ENCODE measurements around the gene TMEM150C. TPM values are rescaled to one million over a fixed set of nuclear protein-coding genes. Genes with fewer than 3 reads are reported as not detected.

TMEM150C gene
- total RNA-seq, 1 experiment from 2014 or later: 1.8 TPM

GRCh38 chr4:82604522-82604921 is 42.7 kb upstream of the TMEM150C start:
- TF ChIP-seq CTCF (IDR thresholded peaks at IDR 0.05) (no peak), TCF7L2 (IDR thresholded peaks at IDR 0.05; ENCODE audit: low read depth, low read length) (no peak), REST (IDR thresholded peaks at IDR 0.05; ENCODE audit: insufficient read depth in 1 of 2, low read depth in 2 of 2, low read length in 1 of 2) (no peak), POLR2AphosphoS5 (IDR thresholded peaks at IDR 0.05; ENCODE audit: low read depth, low read length) (no peak), SIN3A (IDR thresholded peaks at IDR 0.05; ENCODE audit: borderline replicate concordance, insufficient read depth, low read depth, low read length) (no peak)
- H3K4me1 ChIP-seq (ENCODE audit: control insufficient read depth, insufficient read depth, low read length): no peaks in the 10 kb centered on the region
- DNase-seq (ENCODE audit: low read depth, low spot score) (no peak), ATAC-seq (no peak)
- in situ Hi-C loops (cut with HindIII; ENCODE audit: low pct_unique_long_range_greater_than_20kb, low sequenced_read_pairs): no loop called here
- H3K9me3 ChIP-seq (ENCODE audit: control insufficient read depth, insufficient read depth, low read depth, low read length): no peaks in the 10 kb centered on the region
- ChIA-PET POLR2A (no interaction called here), CTCF (no interaction called here)
- intact Hi-C loops (cut with micrococcal nuclease; ENCODE audit: unreplicated experiment): no loop called here
- no peaks in the 10 kb centered on the region for H3K36me3 ChIP-seq (ENCODE audit: control insufficient read depth, insufficient read depth, low read length)
- H3K4me3 ChIP-seq (ENCODE audit: low read depth in 2 of 2, low read length in 2 of 2): no peak overlapping the region
- 0 out of 2 replicates have a peak, but pooled peaks cover 3% of the 10 kb centered on the region for H3K27me3 ChIP-seq (ENCODE audit: control insufficient read depth, insufficient read depth, low read length)
- BruUV-seq (replicated peaks): no TSS peak
- H3K27ac ChIP-seq (ENCODE audit: low read length): no peak overlapping the region

GRCh38 chr4:82601242-82602015 is 39.6 kb upstream of the TMEM150C start:
- no peaks in the 10 kb centered on the region for H3K9me3 ChIP-seq (ENCODE audit: control insufficient read depth, insufficient read depth, low read depth, low read length)
- H3K4me1 ChIP-seq (ENCODE audit: control insufficient read depth, insufficient read depth, low read length): no peaks in the 10 kb centered on the region
- no peak overlapping the region for H3K4me3 ChIP-seq (ENCODE audit: low read depth in 2 of 2, low read length in 2 of 2)
- no TSS peak for BruUV-seq (replicated peaks)
- CTCF ChIA-PET: no interaction called here
- intact Hi-C loops (cut with micrococcal nuclease; ENCODE audit: unreplicated experiment) (no loop called here), in situ Hi-C loops (cut with HindIII; ENCODE audit: low pct_unique_long_range_greater_than_20kb, low sequenced_read_pairs) (no loop called here)
- TF ChIP-seq SIN3A (IDR thresholded peaks at IDR 0.05; ENCODE audit: borderline replicate concordance, insufficient read depth, low read depth, low read length) (no peak), REST (IDR thresholded peaks at IDR 0.05; ENCODE audit: insufficient read depth in 1 of 2, low read depth in 2 of 2, low read length in 1 of 2) (no peak), TCF7L2 (IDR thresholded peaks at IDR 0.05; ENCODE audit: low read depth, low read length) (no peak), POLR2AphosphoS5 (IDR thresholded peaks at IDR 0.05; ENCODE audit: low read depth, low read length) (no peak), CTCF (IDR thresholded peaks at IDR 0.05) (no peak)
- no peaks in the 10 kb centered on the region for H3K36me3 ChIP-seq (ENCODE audit: control insufficient read depth, insufficient read depth, low read length)
- POLR2A ChIA-PET: no interaction called here
- H3K27ac ChIP-seq (ENCODE audit: low read length): no peak overlapping the region
- H3K27me3 ChIP-seq (ENCODE audit: control insufficient read depth, insufficient read depth, low read length): 0 out of 2 replicates have a peak, but pooled peaks cover 3% of the 10 kb centered on the region
- DNase-seq (ENCODE audit: low read depth, low spot score) (no peak), ATAC-seq (no peak)
